Brain microvascular endothelial cell (primary cell): ENCODE results near the gene OSMR.

ENCODE experiments used
- DNase-seq: peaks from one replicate; pipeline ENCODE4 v3.0.0-alpha.2; 2020
- H3K27ac ChIP-seq: fragments of 250-450 bp; sonication (Bioruptor Pico); 2 replicates; pipeline ENCODE4 v1.5.1; 2020; ENCODE audit warnings: mild to moderate bottlenecking, moderate library complexity
- H3K27me3 ChIP-seq: fragments of 250-450 bp; sonication (Bioruptor Pico); replicated peaks from 2 replicates; pipeline ENCODE4 v1.5.1; 2020; ENCODE audit warnings: mild to moderate bottlenecking
- H3K36me3 ChIP-seq: fragments of 250-450 bp; sonication (Bioruptor Pico); replicated peaks from 2 replicates; pipeline ENCODE4 v1.5.1; 2020; ENCODE audit warnings: mild to moderate bottlenecking
- H3K4me3 ChIP-seq: 2 replicates; pipeline ENCODE4 v1.5.1; 2011; ENCODE audit warnings: low read depth, mild to moderate bottlenecking, control low read depth, low read length, moderate library complexity
- CTCF ChIP-seq: IDR thresholded peaks from 2 replicates; pipeline ENCODE4 v1.5.1; 2011; ENCODE audit warnings: low read depth, mild to moderate bottlenecking, moderate library complexity, low read length, control low read depth, inconsistent platforms; ENCODE audit errors: missing control alignments
- in situ Hi-C: cut with HindIII; loops from 2 replicates; pipeline ENCODE4 v1.10.0; 2017; ENCODE audit warnings: low sequenced_read_pairs, low pct_ligation_motif_present

OSMR gene

GRCh38 chr5:38892363-38892762 lies 46.6 kb downstream of the OSMR start:
- no peak for DNase-seq
- Histone ChIP-seq H3K27ac (no peak overlapping the region), H3K4me3 (no peak overlapping the region), H3K36me3 (no peaks in the 10 kb centered on the region), H3K27me3 (no peaks in the 10 kb centered on the region)
- no peak for TF ChIP-seq CTCF
- in situ Hi-C loops = no loop called here

DNA sequence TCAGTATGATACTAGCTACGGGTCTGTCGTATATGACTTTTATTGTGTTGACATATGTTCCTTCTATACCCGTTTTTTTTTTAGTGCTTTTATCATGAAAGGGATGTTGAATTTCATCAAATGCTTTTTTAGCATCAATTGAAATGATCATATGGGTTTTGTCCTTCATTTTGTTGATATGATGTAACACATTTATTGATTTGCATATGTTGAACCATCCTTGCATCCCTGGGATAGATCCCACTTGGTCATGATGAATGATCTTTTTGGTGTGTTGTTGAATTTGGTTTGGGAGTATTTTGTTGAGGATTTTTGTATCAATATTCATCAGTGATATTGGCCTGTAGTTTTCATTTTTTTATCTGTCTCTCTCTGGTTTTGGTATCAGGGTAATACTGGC lies 50.9 kb downstream of the OSMR start:
- H3K36me3 ChIP-seq = no peaks in the 10 kb centered on the region
- H3K27me3 ChIP-seq = no peaks in the 10 kb centered on the region
- H3K4me3 ChIP-seq = no peak overlapping the region
- in situ Hi-C loops = no loop called here
- H3K27ac ChIP-seq = no peak overlapping the region
- TF ChIP-seq CTCF = no peak
- DNase-seq = no peak

GRCh38 chr5:38899936-38900335 lies 54.1 kb downstream of the OSMR start:
- TF ChIP-seq CTCF = no peak
- Histone ChIP-seq H3K27ac (no peak overlapping the region), H3K36me3 (peaks cover 16% of the 10 kb centered on the region), H3K4me3 (no peak overlapping the region), H3K27me3 (no peaks in the 10 kb centered on the region)
- in situ Hi-C loops = no loop called here
- DNase-seq = no peak

- H3K4me3 ChIP-seq = no peak overlapping the region
- no peak for TF ChIP-seq CTCF
- in situ Hi-C loops = no loop called here
- no peak overlapping the region for H3K27ac ChIP-seq
- no peak for DNase-seq
- peaks cover 26% of the 10 kb centered on the region for H3K36me3 ChIP-seq
- no peaks in the 10 kb centered on the region for H3K27me3 ChIP-seq
Observed at GRCh38 chr5:38905516-38905915, 59.7 kb downstream of the OSMR start.

DNA sequence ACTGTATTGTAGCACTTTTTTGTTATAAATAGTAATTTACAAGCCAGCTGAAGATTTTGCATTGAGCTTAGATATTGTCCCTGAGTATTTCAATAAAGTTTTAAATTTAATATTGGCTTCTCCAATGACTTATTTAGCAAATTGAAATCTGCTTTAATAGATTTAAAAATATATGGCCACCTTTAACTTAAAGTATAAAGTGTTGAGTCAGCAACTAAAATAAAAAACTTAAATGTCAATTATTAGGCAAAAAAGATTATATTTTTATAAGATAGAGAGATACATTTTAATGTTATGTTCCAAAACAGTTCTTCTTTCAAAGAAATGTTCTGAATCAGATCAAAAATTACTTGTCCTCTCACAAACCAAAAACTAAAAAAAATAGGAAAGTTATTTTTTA lies 60.7 kb downstream of the OSMR start:
- Histone ChIP-seq H3K27me3 (no peaks in the 10 kb centered on the region), H3K27ac (no peak overlapping the region), H3K36me3 (peaks cover 26% of the 10 kb centered on the region), H3K4me3 (no peak overlapping the region)
- in situ Hi-C loops = no loop called here
- TF ChIP-seq CTCF = no peak
- DNase-seq = no peak

- Histone ChIP-seq H3K4me3 (no peak overlapping the region), H3K27me3 (no peaks in the 10 kb centered on the region), H3K27ac (no peak overlapping the region), H3K36me3 (peaks cover 8% of the 10 kb centered on the region)
- in situ Hi-C loops = no loop called here
- no peak for DNase-seq
- no peak for TF ChIP-seq CTCF
Observed at GRCh38 chr5:38911933-38912332, 66.1 kb downstream of the OSMR start.
